HL-60 (cell line): ENCODE measurements around the gene HID1.

Experiments used
- POLR2AphosphoS5 ChIP-seq: IDR thresholded peaks from 2 replicates; pipeline ENCODE4 v1.6.1; 2012; ENCODE audit warnings: low read depth
- TF ChIP-seq, protein P1 (sequence below): IDR thresholded peaks from one replicate; pipeline ENCODE4 v1.5.1; 2011; ENCODE audit warnings: low read length, control low read depth, inconsistent platforms; ENCODE audit not compliant: insufficient read depth
- TF ChIP-seq, protein P2 (sequence below): IDR thresholded peaks from 2 replicates; pipeline ENCODE4 v1.6.1; 2012; ENCODE audit warnings: low read depth; ENCODE audit not compliant: insufficient replicate concordance

DNA sequence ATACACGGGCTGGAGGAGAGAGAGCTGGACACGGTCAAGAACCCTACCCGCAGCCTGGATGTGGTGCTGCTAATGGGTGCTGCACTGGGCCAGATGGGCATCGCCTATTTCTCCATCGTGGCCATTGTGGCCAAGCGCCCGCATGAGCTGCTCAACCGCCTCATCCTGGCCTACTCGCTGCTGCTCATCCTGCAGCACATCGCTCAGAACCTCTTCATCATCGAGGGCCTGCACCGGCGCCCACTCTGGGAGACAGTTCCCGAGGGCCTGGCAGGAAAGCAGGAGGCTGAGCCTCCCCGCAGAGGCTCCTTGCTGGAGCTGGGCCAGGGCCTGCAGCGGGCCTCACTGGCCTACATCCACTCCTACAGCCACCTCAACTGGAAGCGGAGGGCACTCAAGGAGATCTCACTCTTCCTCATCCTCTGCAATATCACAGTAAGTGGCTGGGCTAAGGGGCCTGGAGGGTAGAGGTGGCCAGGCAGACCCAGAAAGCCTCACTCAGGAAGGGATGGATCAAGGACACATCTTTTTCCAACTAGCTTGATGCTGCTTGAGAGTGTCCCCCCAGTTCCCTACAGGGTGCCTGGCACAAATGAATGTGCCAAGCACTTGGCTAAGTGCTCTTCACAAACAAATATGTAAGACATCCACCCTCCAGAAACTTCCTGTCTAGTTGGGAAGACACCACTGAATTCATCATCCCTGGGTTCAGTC, 25.4 kb downstream of the HID1 start:
- no peak for TF ChIP-seq POLR2AphosphoS5
- TF ChIP-seq, protein P1, sequence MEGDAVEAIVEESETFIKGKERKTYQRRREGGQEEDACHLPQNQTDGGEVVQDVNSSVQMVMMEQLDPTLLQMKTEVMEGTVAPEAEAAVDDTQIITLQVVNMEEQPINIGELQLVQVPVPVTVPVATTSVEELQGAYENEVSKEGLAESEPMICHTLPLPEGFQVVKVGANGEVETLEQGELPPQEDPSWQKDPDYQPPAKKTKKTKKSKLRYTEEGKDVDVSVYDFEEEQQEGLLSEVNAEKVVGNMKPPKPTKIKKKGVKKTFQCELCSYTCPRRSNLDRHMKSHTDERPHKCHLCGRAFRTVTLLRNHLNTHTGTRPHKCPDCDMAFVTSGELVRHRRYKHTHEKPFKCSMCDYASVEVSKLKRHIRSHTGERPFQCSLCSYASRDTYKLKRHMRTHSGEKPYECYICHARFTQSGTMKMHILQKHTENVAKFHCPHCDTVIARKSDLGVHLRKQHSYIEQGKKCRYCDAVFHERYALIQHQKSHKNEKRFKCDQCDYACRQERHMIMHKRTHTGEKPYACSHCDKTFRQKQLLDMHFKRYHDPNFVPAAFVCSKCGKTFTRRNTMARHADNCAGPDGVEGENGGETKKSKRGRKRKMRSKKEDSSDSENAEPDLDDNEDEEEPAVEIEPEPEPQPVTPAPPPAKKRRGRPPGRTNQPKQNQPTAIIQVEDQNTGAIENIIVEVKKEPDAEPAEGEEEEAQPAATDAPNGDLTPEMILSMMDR, result no peak
- TF ChIP-seq, protein P2, sequence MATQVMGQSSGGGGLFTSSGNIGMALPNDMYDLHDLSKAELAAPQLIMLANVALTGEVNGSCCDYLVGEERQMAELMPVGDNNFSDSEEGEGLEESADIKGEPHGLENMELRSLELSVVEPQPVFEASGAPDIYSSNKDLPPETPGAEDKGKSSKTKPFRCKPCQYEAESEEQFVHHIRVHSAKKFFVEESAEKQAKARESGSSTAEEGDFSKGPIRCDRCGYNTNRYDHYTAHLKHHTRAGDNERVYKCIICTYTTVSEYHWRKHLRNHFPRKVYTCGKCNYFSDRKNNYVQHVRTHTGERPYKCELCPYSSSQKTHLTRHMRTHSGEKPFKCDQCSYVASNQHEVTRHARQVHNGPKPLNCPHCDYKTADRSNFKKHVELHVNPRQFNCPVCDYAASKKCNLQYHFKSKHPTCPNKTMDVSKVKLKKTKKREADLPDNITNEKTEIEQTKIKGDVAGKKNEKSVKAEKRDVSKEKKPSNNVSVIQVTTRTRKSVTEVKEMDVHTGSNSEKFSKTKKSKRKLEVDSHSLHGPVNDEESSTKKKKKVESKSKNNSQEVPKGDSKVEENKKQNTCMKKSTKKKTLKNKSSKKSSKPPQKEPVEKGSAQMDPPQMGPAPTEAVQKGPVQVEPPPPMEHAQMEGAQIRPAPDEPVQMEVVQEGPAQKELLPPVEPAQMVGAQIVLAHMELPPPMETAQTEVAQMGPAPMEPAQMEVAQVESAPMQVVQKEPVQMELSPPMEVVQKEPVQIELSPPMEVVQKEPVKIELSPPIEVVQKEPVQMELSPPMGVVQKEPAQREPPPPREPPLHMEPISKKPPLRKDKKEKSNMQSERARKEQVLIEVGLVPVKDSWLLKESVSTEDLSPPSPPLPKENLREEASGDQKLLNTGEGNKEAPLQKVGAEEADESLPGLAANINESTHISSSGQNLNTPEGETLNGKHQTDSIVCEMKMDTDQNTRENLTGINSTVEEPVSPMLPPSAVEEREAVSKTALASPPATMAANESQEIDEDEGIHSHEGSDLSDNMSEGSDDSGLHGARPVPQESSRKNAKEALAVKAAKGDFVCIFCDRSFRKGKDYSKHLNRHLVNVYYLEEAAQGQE, result no peak
